ENCODE data around the gene EYS. TPM values are rescaled to one million over a fixed set of nuclear protein-coding genes. Genes with fewer than 3 reads are reported as not detected.

The EYS gene
- polyA plus RNA-seq, 1 of the 3 experiments (the other 2 are of a cell fraction) = 0.05 TPM

DNA sequence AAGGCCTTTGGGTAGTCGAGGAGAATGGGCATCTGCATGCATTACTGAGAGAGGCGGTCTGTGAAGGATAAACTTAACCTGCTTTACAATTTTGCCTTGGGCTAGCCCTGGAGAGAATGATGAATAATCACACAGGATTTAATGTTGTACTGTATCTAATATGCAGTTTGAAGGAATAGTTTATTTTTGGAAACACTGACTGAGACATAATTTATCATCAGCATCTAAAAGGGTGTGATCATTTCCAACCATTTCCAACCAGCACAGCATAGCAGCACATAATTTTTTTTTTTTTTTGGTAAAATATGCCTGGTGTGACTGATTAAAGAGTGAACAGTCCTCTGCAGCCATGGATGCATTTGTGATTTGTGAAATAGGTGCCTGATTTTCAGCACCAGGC is 1552.0 kb downstream of the EYS start:
- Histone ChIP-seq H4K20me1 (ENCODE audit: insufficient read depth) (no peaks in the 10 kb centered on the region), H3K36me3 (replicated peaks in 1 of 2; ENCODE audit: control insufficient read depth in 1 of 2, insufficient read depth in 2 of 2, low read length in 1 of 2) (no peaks in the 10 kb centered on the region), H3K9ac (no peak overlapping the region), H2AFZ (ENCODE audit: low read depth) (no peak overlapping the region), H3K9me3 (no peaks in the 10 kb centered on the region), H3K79me2 (ENCODE audit: insufficient read depth) (no peaks in the 10 kb centered on the region), H3K4me2 (no peak overlapping the region), H3K4me1 (ENCODE audit: control insufficient read depth in 1 of 2, insufficient read depth in 2 of 2, low read depth in 1 of 2, low read length in 1 of 2) (no peaks in the 10 kb centered on the region), H3F3A (replicated peaks; ENCODE audit: insufficient read depth) (no peaks in the 10 kb centered on the region), H3K4me3 (ENCODE audit: low read depth in 2 of 2, low read length in 1 of 2) (no peak overlapping the region), H3K27me3 (ENCODE audit: insufficient read depth) (no peaks in the 10 kb centered on the region), H3K9me2 (no peaks in the 10 kb centered on the region), H3K27ac (ENCODE audit: low read depth in 2 of 2, low read length in 1 of 2) (no peak overlapping the region)
- DNase-seq = no peak
- CTCF ChIA-PET = no interaction called here
- TF ChIP-seq TAF1 (IDR thresholded peaks at IDR 0.05; ENCODE audit: borderline replicate concordance, low read depth, low read length) = no peak
- TF ChIP-seq, protein P1, sequence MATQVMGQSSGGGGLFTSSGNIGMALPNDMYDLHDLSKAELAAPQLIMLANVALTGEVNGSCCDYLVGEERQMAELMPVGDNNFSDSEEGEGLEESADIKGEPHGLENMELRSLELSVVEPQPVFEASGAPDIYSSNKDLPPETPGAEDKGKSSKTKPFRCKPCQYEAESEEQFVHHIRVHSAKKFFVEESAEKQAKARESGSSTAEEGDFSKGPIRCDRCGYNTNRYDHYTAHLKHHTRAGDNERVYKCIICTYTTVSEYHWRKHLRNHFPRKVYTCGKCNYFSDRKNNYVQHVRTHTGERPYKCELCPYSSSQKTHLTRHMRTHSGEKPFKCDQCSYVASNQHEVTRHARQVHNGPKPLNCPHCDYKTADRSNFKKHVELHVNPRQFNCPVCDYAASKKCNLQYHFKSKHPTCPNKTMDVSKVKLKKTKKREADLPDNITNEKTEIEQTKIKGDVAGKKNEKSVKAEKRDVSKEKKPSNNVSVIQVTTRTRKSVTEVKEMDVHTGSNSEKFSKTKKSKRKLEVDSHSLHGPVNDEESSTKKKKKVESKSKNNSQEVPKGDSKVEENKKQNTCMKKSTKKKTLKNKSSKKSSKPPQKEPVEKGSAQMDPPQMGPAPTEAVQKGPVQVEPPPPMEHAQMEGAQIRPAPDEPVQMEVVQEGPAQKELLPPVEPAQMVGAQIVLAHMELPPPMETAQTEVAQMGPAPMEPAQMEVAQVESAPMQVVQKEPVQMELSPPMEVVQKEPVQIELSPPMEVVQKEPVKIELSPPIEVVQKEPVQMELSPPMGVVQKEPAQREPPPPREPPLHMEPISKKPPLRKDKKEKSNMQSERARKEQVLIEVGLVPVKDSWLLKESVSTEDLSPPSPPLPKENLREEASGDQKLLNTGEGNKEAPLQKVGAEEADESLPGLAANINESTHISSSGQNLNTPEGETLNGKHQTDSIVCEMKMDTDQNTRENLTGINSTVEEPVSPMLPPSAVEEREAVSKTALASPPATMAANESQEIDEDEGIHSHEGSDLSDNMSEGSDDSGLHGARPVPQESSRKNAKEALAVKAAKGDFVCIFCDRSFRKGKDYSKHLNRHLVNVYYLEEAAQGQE (IDR thresholded peaks at IDR 0.05; ENCODE audit: low read depth, low read length) = peak; percentile 70; the same call in 1 of the 2 replicates
- WGBS (ENCODE audit: low lambda C conversion rate) = 61% methylated on average over 2 of the region's 2 CpGs
- POLR2A ChIA-PET = no interaction called here

DNA sequence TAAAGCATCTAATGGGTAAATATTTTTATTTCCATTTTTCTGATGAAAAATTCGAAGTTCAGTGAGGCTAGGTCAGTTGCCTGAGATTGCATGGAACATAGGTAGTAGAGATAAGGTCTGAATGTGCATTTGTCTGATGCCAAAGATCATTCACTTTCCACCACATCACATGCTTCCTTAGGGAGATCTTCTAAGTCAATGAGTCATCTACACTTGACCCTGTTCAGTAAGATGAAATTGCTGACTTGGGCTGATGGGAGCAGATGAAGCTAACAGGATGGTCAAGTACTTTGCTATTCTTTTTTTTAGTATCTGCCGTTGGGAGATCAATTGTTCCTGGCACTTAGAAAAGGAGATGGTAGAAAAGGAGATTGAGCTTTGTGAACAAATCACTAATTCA is 1560.2 kb downstream of the EYS start:
- CTCF ChIA-PET = no interaction called here
- no peak overlapping the region for H3K4me3 ChIP-seq (ENCODE audit: low read depth in 2 of 2, low read length in 1 of 2)
- no peak overlapping the region for H2AFZ ChIP-seq (ENCODE audit: low read depth)
- DNase-seq = no peak
- no peaks in the 10 kb centered on the region for H3F3A ChIP-seq (replicated peaks; ENCODE audit: insufficient read depth)
- H3K79me2 ChIP-seq (ENCODE audit: insufficient read depth) = no peaks in the 10 kb centered on the region
- no peaks in the 10 kb centered on the region for H3K27me3 ChIP-seq (ENCODE audit: insufficient read depth)
- no peak overlapping the region for H3K27ac ChIP-seq (ENCODE audit: low read depth in 2 of 2, low read length in 1 of 2)
- no peak overlapping the region for H3K9ac ChIP-seq
- no peaks in the 10 kb centered on the region for H3K9me3 ChIP-seq
- POLR2A ChIA-PET = no interaction called here
- H3K4me2 ChIP-seq = no peak overlapping the region
- H3K4me1 ChIP-seq (ENCODE audit: control insufficient read depth in 1 of 2, insufficient read depth in 2 of 2, low read depth in 1 of 2, low read length in 1 of 2) = peaks cover 0 to 3% of the 10 kb centered on the region in 2 experiments; a peak in 2 of 4 replicates
- WGBS (ENCODE audit: low lambda C conversion rate) = 29% methylated on average over 2 of the region's 2 CpGs
- no peaks in the 10 kb centered on the region for H3K9me2 ChIP-seq
- no peaks in the 10 kb centered on the region for H3K36me3 ChIP-seq (replicated peaks in 1 of 2; ENCODE audit: control insufficient read depth in 1 of 2, insufficient read depth in 2 of 2, low read length in 1 of 2)
- H4K20me1 ChIP-seq (ENCODE audit: insufficient read depth) = no peaks in the 10 kb centered on the region
- TF ChIP-seq YY1 (IDR thresholded peaks at IDR 0.05; ENCODE audit: low read depth) (no peak), FOXM1 (IDR thresholded peaks at IDR 0.05; ENCODE audit: low read depth) (no peak), EZH2phosphoT487 (IDR thresholded peaks at IDR 0.05; ENCODE audit: borderline replicate concordance, low read depth) (no peak), GABPA (IDR thresholded peaks at IDR 0.05; ENCODE audit: low read depth) (no peak), TAF1 (IDR thresholded peaks at IDR 0.05; ENCODE audit: borderline replicate concordance, low read depth, low read length) (no peak), NFIC (IDR thresholded peaks at IDR 0.05; ENCODE audit: borderline replicate concordance) (no peak), FOSL2 (IDR thresholded peaks at IDR 0.05; ENCODE audit: borderline replicate concordance, low read depth) (no peak)
- TF ChIP-seq, protein P2, sequence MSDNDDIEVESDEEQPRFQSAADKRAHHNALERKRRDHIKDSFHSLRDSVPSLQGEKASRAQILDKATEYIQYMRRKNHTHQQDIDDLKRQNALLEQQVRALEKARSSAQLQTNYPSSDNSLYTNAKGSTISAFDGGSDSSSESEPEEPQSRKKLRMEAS (IDR thresholded peaks at IDR 0.05; ENCODE audit: low read depth) = no peak
- TF ChIP-seq, protein P3, sequence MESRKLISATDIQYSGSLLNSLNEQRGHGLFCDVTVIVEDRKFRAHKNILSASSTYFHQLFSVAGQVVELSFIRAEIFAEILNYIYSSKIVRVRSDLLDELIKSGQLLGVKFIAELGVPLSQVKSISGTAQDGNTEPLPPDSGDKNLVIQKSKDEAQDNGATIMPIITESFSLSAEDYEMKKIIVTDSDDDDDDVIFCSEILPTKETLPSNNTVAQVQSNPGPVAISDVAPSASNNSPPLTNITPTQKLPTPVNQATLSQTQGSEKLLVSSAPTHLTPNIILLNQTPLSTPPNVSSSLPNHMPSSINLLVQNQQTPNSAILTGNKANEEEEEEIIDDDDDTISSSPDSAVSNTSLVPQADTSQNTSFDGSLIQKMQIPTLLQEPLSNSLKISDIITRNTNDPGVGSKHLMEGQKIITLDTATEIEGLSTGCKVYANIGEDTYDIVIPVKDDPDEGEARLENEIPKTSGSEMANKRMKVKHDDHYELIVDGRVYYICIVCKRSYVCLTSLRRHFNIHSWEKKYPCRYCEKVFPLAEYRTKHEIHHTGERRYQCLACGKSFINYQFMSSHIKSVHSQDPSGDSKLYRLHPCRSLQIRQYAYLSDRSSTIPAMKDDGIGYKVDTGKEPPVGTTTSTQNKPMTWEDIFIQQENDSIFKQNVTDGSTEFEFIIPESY (IDR thresholded peaks at IDR 0.05; ENCODE audit: borderline replicate concordance, low read depth) = no peak
- TF ChIP-seq, protein P4, sequence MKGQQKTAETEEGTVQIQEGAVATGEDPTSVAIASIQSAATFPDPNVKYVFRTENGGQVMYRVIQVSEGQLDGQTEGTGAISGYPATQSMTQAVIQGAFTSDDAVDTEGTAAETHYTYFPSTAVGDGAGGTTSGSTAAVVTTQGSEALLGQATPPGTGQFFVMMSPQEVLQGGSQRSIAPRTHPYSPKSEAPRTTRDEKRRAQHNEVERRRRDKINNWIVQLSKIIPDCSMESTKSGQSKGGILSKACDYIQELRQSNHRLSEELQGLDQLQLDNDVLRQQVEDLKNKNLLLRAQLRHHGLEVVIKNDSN (IDR thresholded peaks at IDR 0.05; ENCODE audit: borderline replicate concordance, low read depth) = no peak

Data from SK-N-SH (cell line).